Forelimb muscle (tissue), 1 donor: ENCODE measurements around the gene HTD2. TPM values are rescaled to one million over a fixed set of nuclear protein-coding genes. Genes with fewer than 3 reads are reported as not detected.

ENCODE experiments used
- DNase-seq: peaks from one replicate; pipeline ENCODE4 v3.0.0-alpha.2; 2013; ENCODE audit warnings: low read depth
- polyA plus RNA-seq: library from polyadenylated mRNA; unstranded; fragments of 120-200 nt; gene quantifications from one replicate; pipeline ENCODE4 v1.2.1, GENCODE V29; 2013; ENCODE audit not compliant: insufficient read length

HTD2 gene
- polyA plus RNA-seq, 1 donor: 10.5 TPM

- DNase-seq: no peak
Measured at GRCh38 chr3:58292866-58293265, 13.5 kb upstream of the HTD2 start.

DNA sequence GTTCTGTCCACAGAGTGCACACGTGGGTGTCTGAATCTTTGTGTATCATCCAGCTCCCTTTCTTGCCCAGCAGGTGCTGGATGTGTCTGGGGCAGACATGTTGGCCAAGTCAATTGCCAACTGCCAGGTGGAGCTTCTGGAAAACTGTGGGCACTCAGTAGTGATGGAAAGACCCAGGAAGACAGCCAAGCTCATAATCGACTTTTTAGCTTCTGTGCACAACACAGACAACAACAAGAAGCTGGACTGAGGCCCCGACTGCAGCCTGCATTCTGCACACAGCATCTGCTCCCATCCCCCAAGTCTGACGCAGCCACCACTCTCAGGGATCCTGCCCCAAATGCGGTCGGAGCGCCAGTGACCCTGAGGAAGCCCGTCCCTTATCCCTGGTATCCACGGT lies 12.8 kb upstream of the HTD2 start:
- DNase-seq: no peak

- DNase-seq: no peak
Measured at GRCh38 chr3:58296269-58296668, 10.1 kb upstream of the HTD2 start.

GRCh38 chr3:58296843-58297242 lies 9.5 kb upstream of the HTD2 start:
- no peak for DNase-seq

GRCh38 chr3:58298190-58298589 lies 8.1 kb upstream of the HTD2 start:
- DNase-seq: no peak

- DNase-seq: no peak
Measured at GRCh38 chr3:58299075-58299474, 7.2 kb upstream of the HTD2 start.

DNA sequence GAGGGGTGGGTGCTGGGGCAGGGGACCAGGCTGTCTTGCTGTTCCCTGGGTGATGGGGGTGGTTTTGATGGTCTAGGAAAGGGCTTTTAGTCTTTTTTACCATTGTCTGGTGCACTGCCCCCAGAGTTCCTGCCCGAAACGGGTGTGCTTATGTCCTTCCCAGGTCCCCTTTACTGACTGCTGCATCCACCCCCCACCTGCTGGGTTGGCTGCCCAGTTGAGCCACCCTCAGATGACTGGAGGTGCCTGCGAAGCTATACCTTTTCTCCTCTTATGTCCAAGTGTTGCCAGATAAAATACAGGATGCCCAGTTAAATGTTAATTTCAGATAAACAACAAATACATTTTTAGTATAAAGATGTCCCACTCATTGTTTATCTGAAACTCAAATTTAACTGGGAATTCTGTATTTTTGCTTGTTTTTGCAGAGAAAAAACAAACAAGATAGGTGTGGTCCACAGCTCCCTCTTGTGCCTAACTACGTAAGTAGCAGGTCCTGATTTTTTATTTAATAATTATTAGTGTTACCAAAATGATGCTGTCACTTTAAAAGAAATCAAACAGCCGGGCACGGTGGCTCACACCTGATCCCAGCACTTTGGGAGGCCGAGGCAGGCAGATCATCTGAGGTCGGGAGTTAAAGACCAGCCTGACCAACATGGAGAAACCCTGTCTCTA lies 6.3 kb upstream of the HTD2 start:
- no peak for DNase-seq

DNA sequence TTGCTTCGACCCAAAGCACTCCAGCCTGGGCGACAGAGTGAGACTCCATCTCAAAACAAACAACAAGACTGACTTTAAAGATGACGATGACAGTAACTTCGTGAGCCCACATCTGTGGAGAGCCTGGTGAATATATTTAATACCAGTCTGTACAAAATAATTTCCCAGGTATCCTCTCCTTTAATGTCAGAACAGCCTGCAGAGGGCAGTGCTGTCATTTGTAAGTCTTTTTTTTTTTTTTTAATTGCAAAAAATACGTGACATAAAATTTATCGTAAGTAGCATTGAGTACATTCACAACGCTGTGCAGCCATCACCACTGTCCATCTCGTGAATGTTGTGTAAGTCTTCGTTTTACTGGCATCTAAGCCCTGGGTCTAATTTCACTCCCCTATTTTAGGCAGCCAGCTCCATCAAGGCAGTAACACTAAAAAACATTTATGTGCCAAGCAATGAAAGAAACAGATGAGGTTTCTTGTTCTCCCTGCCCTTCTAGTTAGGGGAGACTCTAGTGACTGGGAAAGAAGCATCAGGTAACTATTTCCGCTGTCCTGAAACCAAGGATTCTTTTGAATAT lies 1.4 kb downstream of the HTD2 start:
- no peak for DNase-seq

DNA sequence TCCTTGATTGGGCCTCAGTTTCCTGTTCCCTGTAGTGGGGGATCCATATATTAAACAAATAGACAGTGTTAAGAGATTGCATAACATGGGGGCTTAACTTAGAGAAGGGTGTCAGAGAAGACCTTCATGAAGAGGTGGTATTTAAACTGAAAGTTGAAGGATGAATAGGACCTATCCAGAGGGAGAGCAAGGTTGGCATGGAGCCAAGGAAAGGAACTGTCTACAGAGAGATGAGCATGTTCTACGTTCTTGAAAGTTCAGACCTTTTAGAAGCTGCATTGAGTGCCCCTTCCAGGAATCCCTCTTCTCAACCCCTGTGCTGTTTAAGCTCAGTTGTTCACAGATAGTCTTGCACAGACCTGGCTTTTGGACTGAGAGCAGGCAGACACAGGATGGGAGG lies 2.4 kb downstream of the HTD2 start:
- DNase-seq: no peak

- DNase-seq: no peak
Measured at GRCh38 chr3:58317811-58318210, 11.5 kb downstream of the HTD2 start.

DNA sequence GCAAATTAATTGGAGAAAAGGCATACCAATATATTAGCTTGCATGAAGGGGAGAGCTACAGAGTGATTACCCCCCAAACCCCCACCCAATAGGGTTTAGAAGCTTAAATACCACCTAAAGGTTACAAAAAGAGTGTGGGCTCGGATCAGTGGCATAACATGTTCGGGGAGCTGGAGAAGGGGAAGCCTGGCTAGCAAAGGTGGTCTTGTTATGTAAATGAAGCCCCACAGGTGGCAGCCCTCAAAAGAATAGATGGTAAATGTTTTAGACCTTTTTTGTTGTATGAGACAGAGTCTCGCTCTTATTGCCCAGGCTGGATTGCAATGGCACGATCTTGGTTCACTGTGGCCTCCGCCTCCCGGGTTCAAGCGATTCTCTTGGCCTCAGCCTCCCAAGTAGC lies 15.5 kb downstream of the HTD2 start:
- no peak for DNase-seq

GRCh38 chr3:58322793-58323192 lies 16.5 kb downstream of the HTD2 start:
- DNase-seq: no peak

- DNase-seq: no peak
Measured at GRCh38 chr3:58323529-58324390, 17.4 kb downstream of the HTD2 start.

DNA sequence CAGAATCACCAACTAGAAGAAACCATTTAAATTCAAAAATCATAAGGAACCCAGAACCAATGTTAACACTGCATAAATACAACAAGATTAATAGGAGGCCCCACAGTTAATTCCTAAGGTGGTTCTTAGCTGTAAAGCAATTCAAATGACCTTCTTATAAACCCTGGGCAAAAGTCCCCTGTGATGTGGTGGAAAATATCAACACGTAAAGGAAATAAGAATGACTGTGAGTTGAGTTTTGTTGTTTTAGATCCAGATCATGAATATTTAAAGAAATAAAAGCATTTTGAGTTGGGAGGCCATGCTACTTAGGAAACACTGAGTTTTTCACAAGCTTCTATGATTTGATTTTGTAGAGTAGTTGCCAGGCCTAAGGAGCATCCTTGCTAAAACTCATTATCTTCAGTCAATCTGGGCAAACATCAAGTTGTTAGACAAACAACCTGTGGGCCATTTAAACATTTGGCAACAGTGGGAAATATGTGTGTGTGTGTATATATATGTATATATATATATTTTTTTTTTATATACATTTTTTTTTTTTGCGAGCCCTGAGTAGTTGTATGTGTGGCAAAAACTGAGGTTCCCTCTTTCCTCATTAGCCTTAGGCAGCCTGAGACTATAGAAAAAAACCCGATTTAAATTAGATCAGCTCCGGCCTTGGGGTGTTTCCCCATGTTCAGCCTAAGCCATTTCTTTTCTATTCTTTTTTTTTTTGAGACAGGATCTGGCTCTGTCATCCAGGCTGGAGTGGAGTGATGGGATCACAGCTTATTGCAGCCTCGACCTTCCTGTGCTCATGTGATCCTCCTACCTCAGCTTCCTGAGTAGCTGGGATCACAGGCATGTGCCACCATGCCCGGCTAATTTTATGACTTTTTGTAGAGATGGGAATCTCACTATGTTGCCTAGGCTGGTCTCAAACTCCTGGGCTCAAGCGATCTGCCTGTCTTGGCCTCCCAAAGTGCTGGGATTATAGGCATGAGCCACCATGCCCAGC lies 18.4 kb downstream of the HTD2 start:
- DNase-seq: no peak

DNA sequence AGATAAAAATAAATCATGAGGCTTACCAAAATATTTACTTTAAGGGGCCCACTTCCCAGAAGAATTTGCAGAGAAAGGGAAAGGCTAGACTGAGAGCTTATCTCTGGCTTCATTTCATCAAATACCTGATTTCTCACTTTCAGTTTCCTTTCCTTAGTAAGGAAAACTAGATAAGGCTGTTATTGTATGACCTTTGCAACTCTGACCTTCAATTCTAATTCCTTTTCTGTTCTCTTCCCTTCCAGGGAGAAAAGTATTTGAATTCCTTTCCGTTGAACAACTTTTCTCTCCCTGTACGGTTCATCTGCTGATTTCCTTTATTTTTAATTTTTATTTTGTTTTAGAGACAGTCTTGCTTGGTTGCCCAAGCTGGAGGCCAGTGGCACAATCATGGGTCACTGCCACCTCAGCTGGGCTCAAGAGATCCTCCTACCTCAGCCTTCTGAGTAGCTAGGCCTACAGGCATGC lies 19.2 kb downstream of the HTD2 start:
- no peak for DNase-seq

DNA sequence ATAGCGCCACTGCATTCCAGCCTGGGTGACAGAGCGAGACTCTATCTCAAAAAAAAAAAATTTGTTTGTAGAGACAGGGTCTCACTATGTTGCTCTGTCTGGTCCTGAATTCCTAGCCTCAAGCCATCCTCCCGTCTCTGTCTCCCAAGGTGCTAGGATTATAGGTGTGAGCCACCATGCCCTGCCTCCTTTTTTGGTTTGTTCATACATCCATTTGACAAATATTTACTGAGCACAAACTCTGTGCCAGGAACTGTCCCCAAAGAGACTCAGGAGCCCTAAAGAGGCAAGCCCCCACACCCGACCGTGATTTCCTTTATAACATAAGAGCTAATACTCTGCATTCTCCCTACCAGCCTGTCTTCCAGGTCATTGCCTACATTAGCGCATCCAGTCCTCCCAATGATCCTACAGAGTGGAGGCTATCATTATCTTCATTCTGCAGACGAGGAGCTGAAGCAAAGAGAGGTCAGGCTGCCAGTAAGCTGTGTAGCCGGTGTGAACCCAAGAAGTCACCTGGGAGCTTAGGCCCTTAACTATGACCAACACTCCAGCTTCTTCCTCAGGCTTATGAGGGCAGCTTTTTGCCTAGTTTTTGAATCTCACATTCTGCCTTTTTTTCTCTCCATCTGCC lies 20.1 kb downstream of the HTD2 start:
- DNase-seq: no peak

DNA sequence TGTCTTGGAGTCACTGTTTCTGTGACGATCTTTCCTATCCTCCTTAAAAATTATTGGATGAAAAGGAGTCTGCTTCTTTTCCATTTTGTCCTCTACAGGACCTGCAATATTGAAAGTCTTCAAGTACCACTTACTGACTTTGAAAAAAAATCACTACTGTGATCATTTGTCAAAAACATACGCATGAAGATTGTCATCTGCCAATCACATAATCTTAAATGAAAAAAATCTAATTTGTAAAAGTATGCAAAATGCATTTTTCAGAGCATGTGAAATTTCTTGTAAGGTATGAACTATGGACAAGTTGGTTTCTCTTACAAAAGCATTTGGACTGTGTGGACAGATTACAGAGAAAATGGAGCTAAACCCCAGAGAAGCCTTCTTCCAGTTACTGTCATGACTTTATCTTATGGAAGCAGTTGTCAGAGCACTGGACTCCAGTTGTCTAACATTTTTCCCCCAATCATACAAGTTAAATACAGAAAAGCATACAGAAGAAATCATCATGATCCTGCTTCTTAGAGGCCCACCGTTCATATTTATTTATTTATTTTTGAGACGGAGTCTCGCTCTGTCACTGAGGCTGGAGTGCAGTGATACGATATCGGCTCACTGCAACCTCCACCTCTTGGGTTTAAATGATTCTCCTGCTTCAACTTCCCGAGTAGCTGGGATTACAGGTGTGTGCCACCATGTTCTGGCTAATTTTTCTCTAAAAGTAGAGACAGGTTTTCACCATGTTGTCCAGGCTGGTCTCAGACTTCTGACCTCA lies 23.0 kb downstream of the HTD2 start:
- no peak for DNase-seq

DNA sequence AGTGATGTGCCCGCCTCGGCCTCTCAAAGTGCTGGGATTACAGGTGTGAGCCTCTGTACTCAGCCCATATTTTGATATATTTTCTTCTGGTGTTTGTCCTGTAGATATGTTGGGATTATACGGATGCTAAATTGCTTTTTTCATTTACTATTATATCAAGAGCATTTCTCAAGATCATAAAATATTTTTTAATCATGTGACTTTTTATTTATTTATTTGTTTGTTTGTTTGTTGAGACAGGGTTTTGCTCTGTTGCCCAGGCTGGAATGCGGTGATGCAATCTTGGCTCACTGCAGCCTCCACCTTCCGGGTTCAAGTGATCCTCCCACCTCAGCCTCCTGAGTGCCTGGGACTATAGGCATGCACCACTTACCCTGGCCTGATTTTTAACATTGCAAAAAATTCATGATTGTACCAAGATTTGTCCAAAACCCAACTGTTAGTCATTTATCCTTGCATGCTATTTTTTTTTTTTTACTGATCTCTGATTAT lies 23.6 kb downstream of the HTD2 start:
- DNase-seq: no peak

GRCh38 chr3:58331593-58332152 lies 25.4 kb downstream of the HTD2 start:
- no peak for DNase-seq
